ENCODE results near the gene METTL4. TPM values are rescaled to one million over a fixed set of nuclear protein-coding genes. Genes with fewer than 3 reads are reported as not detected.

The METTL4 gene
- total RNA-seq, 1 donor from 2014 or later, result 16.7 TPM

Small RNAs within 50 kb of the gene (small RNA-seq; reads per million reads assigned to genes)
- gene RF00019, result not detected
- not detected for gene RF01233

Other genes with a start within 250 kb of the METTL4 start
- gene NDC80, start 52 bp upstream of the METTL4 start, total RNA-seq, result 4.5 TPM
- gene SMCHD1, start 84.2 kb upstream of the METTL4 start, total RNA-seq, result 156 TPM

Data from frontal cortex (tissue), 1 donor.